GM21367 (cell line): Measurements from ENCODE around the gene SEMA4F.

Experiments
- ATAC-seq: cut with Tn5 transposase; IDR thresholded peaks from one replicate; pipeline ENCODE4 v1.9.1; 2021; ENCODE audit not compliant: unreplicated experiment

SEMA4F gene

GRCh38 chr2:74659462-74659861, 5.4 kb downstream of the SEMA4F start:
- ATAC-seq, result no peak

GRCh38 chr2:74668087-74668486, 14.0 kb downstream of the SEMA4F start:
- ATAC-seq, result no peak

- ATAC-seq, result no peak
Observed at GRCh38 chr2:74670263-74670662, 16.2 kb downstream of the SEMA4F start.

- ATAC-seq, result no peak
Observed at GRCh38 chr2:74671479-74671878, 17.4 kb downstream of the SEMA4F start.

- no peak for ATAC-seq
Observed at GRCh38 chr2:74673826-74674528, 19.9 kb downstream of the SEMA4F start.

GRCh38 chr2:74675090-74675489, 21.0 kb downstream of the SEMA4F start:
- ATAC-seq, result no peak

GRCh38 chr2:74676331-74676730, 22.3 kb downstream of the SEMA4F start:
- no peak for ATAC-seq

GRCh38 chr2:74679615-74680014, 25.6 kb downstream of the SEMA4F start:
- no peak for ATAC-seq

- no peak for ATAC-seq
Observed at GRCh38 chr2:74682501-74682900, 28.5 kb downstream of the SEMA4F start.

- ATAC-seq, result no peak
Observed at GRCh38 chr2:74685408-74685807, 31.4 kb downstream of the SEMA4F start.

GRCh38 chr2:74688881-74689280, 34.8 kb downstream of the SEMA4F start:
- ATAC-seq, result no peak

GRCh38 chr2:74689671-74690070, 35.6 kb downstream of the SEMA4F start:
- no peak for ATAC-seq

- peak; percentile 58 for ATAC-seq
Observed at GRCh38 chr2:74690571-74690970, 36.5 kb downstream of the SEMA4F start.

GRCh38 chr2:74691929-74692328, 37.9 kb downstream of the SEMA4F start:
- ATAC-seq, result no peak

GRCh38 chr2:74693213-74693612, 39.2 kb downstream of the SEMA4F start:
- ATAC-seq, result no peak

GRCh38 chr2:74693668-74694067, 39.6 kb downstream of the SEMA4F start:
- no peak for ATAC-seq

- no peak for ATAC-seq
Observed at GRCh38 chr2:74694281-74694680, 40.2 kb downstream of the SEMA4F start.

GRCh38 chr2:74695663-74696062, 41.6 kb downstream of the SEMA4F start:
- no peak for ATAC-seq

- no peak for ATAC-seq
Observed at GRCh38 chr2:74696829-74697228, 42.8 kb downstream of the SEMA4F start.

GRCh38 chr2:74700643-74701372, 46.8 kb downstream of the SEMA4F start:
- no peak for ATAC-seq

- ATAC-seq, result no peak
Observed at GRCh38 chr2:74702001-74702715, 48.1 kb downstream of the SEMA4F start.

GRCh38 chr2:74703373-74703772, 49.3 kb downstream of the SEMA4F start:
- no peak for ATAC-seq
